Inferior parietal cortex (tissue), 1 donor: ENCODE results near the gene SLC39A8.

ENCODE experiments used
- DNase-seq: peaks from one replicate; pipeline ENCODE4 v3.0.0-alpha.2; 2016; ENCODE audit errors: extremely low spot score

SLC39A8 gene

GRCh38 chr4:102339018-102339417 lies 6.3 kb downstream of the SLC39A8 start:
- no peak for DNase-seq

DNA sequence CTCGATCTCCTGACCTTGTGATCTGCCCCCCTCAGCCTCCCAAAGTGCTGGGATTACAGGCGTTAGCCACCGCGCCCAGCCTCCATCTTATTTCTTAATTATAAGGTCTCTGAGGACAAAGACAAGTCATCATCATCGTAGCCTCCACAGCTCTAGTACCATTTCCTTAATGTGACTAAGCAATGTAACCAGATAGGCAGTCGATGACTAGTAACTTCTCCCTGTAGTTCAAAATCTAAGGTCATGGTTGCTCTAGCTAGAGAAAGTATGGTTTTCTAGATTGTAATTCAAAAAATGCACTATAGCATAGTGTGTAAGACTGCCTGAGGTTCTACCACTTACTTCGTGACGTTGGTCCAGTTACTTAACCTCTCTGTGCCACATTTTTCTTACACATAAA lies 6.9 kb downstream of the SLC39A8 start:
- no peak for DNase-seq

GRCh38 chr4:102335616-102336015 lies 9.7 kb downstream of the SLC39A8 start:
- DNase-seq, result no peak

GRCh38 chr4:102334624-102335023 lies 10.7 kb downstream of the SLC39A8 start:
- DNase-seq, result no peak

- DNase-seq, result no peak
Observed at GRCh38 chr4:102333787-102334186, 11.5 kb downstream of the SLC39A8 start.

GRCh38 chr4:102328045-102328444 lies 17.2 kb downstream of the SLC39A8 start:
- DNase-seq, result no peak

GRCh38 chr4:102326951-102327350 lies 18.3 kb downstream of the SLC39A8 start:
- DNase-seq, result no peak

DNA sequence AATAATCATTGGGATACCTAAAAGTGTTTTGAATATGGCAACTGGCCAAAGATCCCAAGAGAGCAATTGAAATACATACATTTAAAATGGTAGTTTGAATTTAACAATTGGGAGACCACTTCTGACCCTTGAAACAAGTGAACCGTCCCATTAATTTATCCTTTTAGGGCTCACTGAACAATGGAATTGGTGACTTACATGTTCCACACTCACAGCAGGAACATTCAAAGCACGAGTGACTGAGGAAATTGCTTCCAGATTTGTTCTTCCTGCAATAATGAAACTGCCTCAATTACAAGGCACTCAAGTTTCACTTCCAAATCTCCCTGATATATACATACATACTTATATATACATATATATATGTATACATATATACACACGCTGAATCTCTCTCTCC lies 20.6 kb downstream of the SLC39A8 start:
- no peak for DNase-seq

DNA sequence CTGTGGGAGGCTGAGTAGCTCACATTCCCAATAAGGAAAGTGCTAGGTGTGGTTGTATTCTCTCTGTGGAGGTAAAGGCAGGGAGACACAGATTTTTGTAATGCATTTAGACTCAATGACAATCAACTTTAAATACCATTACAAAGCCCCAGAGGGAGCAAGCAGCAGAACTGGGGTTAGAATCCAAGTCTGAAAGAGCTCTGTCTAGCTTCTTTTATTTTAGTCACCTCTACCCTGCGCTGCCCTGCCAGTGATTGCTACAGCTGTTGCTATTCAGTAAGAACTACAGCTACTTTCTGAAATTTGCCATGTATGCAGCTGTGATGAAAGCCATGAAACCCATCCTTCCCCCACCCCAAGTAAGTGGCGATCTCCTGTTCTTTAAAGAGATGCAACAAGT lies 22.5 kb downstream of the SLC39A8 start:
- DNase-seq, result no peak

DNA sequence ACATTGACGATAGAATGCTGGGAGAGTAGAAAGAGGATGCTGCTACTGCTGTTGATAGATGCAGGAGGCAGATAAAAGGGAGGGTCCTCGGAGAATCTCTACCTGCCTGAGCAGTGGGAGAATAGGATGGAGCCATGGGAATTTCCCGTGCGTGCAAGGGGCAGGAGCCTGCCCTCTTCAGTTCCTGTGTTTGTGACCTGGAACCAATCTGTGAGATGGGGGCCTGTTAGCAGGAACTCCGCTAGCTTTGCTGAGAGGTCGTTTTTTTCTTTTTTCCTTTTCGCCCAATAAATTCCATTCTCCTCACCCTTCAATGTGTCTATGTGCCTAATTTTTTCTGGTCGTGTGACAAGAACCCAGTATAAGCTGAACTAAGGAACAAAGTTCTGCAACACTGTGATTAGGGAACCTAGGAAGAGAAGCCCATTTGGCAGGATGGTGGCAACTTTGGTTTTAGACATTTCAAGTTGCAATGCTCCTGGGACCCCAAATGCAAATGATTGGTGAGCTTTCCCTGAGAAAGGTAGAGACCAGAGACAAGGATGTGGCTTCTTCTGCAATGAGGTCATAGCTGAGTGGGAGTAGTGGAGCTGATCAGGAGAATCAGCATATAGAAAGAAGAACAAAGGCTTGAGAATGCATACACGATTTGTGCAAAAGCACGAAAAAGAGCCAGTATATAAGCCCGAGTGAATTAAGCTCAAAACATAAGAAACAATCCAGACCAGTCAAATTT lies 23.9 kb downstream of the SLC39A8 start:
- no peak for DNase-seq

DNA sequence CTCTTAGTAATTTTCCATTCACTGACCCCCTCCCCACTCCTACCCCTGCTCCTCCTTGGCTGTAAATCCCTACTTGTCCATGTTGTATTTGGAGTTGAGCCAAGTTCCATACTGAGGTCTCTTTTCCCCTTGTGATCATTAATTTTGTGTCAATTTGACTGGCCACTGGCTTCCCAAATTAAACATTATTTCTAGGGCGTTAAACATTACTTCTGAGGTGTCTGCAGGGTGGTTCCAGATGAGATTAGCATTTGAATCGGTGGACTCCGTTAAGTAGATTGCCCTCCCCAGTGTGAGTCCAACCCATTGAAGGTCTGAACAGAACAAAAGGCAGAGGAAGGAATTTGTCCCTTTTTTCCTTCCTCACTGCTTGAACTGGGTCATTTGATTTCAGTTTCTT lies 25.7 kb downstream of the SLC39A8 start:
- DNase-seq, result no peak

DNA sequence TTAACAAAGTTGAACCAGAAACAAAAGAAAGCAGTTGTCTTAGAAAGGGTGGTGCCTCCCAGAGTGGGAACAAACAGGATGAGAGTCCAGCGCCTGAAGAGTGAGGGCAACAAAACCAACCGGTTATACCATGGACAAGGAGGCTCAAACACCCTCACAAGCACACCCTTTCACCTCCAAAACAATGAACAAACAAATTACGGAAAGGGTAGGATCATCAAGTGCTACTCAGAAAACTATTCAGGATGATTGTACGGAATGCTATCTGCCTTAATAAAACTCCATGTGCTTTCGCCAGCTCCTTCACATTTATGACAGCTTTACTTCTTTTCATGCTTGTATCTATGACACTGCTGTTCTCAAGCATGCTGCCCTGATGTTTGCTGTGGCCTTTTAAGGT lies 26.8 kb downstream of the SLC39A8 start:
- no peak for DNase-seq

DNA sequence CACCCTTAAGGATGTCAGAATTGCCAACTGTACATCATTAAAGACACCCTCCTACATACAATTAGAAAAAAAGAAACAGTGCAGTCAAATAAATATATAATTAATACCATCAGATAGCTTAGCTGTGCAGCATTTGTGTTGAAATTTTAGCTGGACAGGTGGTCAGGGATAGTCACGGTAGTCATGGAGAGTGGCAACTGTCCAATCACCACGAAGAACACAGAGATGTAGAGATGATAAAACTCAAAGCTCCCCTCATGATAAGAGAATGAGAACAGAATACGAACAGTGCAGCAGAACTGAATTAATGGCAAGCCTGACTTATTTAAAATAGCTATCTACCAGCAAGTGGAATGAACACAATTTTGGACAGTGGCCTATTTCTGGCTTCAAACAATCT lies 27.2 kb downstream of the SLC39A8 start:
- no peak for DNase-seq

GRCh38 chr4:102317459-102317858 lies 27.8 kb downstream of the SLC39A8 start:
- DNase-seq, result no peak

DNA sequence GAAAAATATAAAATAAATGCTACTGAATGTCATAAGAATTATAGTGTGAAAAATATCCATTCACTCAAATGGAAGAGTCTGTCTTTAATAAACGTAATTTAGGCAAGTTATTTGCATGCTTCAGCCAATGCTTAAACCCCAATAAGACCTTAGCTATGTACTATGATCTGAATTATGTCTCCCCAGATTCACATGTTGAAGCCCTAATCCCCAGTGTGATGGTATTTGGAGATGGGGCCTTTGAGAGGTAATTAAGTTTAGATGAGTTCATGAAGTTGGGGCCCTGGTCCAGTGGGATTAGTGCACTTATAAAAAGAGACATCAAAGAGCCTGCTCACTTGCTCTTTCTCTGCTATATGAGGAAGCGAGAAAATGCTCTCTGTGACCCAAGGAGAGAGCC lies 28.7 kb downstream of the SLC39A8 start:
- no peak for DNase-seq

- DNase-seq, result no peak
Observed at GRCh38 chr4:102315532-102315931, 29.8 kb downstream of the SLC39A8 start.

DNA sequence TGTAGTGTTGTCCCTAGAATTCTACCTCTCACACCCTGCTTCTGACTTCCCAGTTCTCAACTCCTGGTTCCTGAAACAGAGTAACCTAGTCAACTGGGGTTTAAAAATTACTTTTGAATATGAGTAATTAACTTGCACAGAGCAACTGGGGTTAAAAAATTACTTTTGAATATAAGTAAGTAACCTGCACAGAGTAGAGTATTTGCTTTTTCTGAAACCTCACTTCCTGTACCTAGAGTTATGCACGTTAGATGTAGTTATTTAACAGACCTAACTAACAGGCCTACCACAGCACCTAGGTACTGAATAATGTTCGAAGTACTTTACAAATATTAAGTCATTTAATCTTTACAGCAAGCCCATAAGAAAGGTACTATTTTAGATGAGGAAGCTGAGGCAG lies 32.9 kb downstream of the SLC39A8 start:
- DNase-seq, result no peak

DNA sequence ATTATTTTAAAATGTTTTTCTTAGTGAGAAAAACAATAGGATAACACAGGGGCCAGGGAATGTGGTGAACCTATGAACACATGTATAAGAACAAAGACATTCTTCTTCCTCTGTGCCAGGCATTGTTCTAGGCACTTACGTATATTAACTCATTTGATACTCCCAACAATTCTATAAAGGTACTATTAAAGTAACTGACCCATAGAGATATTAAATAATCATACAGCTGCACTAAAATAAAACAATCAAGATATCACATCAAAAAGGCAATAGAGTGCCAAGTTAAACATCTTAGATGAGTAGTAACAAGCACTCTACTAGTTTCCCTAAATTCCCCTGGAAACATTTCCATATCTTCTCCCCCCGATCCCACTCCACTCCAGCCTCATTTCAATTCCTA lies 33.4 kb downstream of the SLC39A8 start:
- no peak for DNase-seq

GRCh38 chr4:102311407-102311806 lies 33.9 kb downstream of the SLC39A8 start:
- DNase-seq, result no peak

DNA sequence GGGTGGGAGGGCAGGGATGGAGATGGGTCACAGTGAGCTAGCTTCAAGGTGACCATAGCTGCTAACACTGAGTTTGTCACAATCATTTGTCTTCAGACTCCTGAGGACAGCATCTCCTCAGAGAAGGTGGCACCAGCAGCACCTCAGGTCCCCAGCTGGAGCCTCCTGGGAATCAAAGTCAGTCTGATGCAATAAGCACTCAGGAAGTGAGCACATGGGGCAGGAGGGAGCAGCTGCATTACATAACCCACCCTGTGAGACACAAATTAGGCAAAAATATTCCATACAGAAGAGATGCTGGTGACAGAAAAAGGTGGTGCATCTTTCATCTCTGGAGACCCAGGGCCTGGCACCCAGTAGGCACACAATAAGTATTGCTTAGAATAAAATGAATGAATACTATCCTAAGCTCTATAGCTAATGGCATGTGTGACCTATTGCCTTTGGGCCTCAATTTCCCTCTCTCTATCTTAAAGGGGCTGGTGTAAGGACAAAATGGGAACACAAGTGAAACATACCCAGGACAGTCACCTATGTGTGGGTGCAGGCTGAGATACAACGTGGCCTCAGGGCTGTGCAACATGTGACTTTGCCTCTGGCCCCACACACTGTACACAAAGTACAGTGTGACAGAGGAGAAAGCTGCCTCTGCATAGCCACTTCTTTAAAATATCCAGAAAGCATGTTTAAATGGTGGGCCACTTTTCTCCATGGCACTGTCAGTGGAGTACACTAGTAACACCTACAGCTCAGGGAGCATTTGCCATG lies 37.1 kb downstream of the SLC39A8 start:
- no peak for DNase-seq

- no peak for DNase-seq
Observed at GRCh38 chr4:102305666-102306065, 39.6 kb downstream of the SLC39A8 start.

- no peak for DNase-seq
Observed at GRCh38 chr4:102302762-102303161, 42.5 kb downstream of the SLC39A8 start.

- no peak for DNase-seq
Observed at GRCh38 chr4:102301167-102301566, 44.1 kb downstream of the SLC39A8 start.
